Activated CD8-positive, alpha-beta T cell treated with anti-CD3 and anti-CD28 coated beads for 36 hours (primary cell): Measurements from ENCODE around the gene ZNF865. TPM values are rescaled to one million over a fixed set of nuclear protein-coding genes. Genes with fewer than 3 reads are reported as not detected.

ENCODE experiments used
- ATAC-seq: fragments of 200-7000 bp; cut with Tn5 transposase; one replicate; pipeline ENCODE4 v1.10.0; 2021; ENCODE audit warnings: mild to moderate bottlenecking, moderate library complexity
- CTCF ChIA-PET: fragments of 350-600 bp; sonication (Branson Sonifier 250); formaldehyde crosslinking; loops from one replicate; lab custom pipeline; 2021; ENCODE audit warnings: antibody characterized with exemption; lab: Charles Lee
- POLR2A ChIA-PET: fragments of 350-600 bp; sonication (Branson Sonifier 250); formaldehyde crosslinking; loops from one replicate; lab custom pipeline; 2021; ENCODE audit warnings: antibody characterized with exemption; lab: Charles Lee
- DNase-seq: peaks from one replicate; pipeline ENCODE4 v3.0.0-alpha.2; 2020
- H3K27ac Mint-ChIP-seq: one replicate; pipeline ENCODE4 v1.8.0; 2021; ENCODE audit warnings: mild to moderate bottlenecking, mixed read lengths
- H3K27me3 Mint-ChIP-seq: one replicate; pipeline ENCODE4 v1.8.0; 2021; ENCODE audit warnings: mixed read lengths
- H3K36me3 Mint-ChIP-seq: one replicate; pipeline ENCODE4 v1.8.0; 2021; ENCODE audit warnings: low read depth, mixed read lengths
- H3K4me1 Mint-ChIP-seq: one replicate; pipeline ENCODE4 v1.8.0; 2021; ENCODE audit warnings: low read depth, mixed read lengths
- H3K4me3 Mint-ChIP-seq: one replicate; pipeline ENCODE4 v1.8.0; 2021; ENCODE audit warnings: mild to moderate bottlenecking, moderate library complexity, mixed read lengths
- H3K9me3 Mint-ChIP-seq: one replicate; pipeline ENCODE4 v1.8.0; 2021; ENCODE audit warnings: mixed read lengths
- CTCF ChIP-seq: fragments of 200-600 bp; IDR thresholded peaks from one replicate; pipeline ENCODE4 v1.8.0; 2022; ENCODE audit warnings: antibody characterized with exemption, mild to moderate bottlenecking
- intact Hi-C: fragments of 100-400 bp; cut with micrococcal nuclease; formaldehyde crosslinking; loops from one replicate; pipeline ENCODE4 v1.10.0; 2022
- total RNA-seq, 2 experiments: library from RNA; stranded (reverse); gene quantifications; one replicate each; pipeline ENCODE4 v1.2.3, GENCODE V29; 2021

ZNF865 gene
- total RNA-seq, 2 experiments from 2014 or later, result 10.6 to 11.7 TPM

- no peak overlapping the region for H3K27ac Mint-ChIP-seq
- peaks cover 35% of the 10 kb centered on the region for H3K36me3 Mint-ChIP-seq
- H3K27me3 Mint-ChIP-seq, result no peaks in the 10 kb centered on the region
- intact Hi-C loops, result no loop called here
- POLR2A ChIA-PET, result no interaction called here
- H3K9me3 Mint-ChIP-seq, result peaks cover 2% of the 10 kb centered on the region
- H3K4me1 Mint-ChIP-seq, result peaks cover 6% of the 10 kb centered on the region
- CTCF ChIA-PET, result no interaction called here
- TF ChIP-seq CTCF, result no peak
- H3K4me3 Mint-ChIP-seq, result no peak overlapping the region
- DNase-seq (no peak), ATAC-seq (no peak)
Observed at GRCh38 chr19:55592391-55593090, 12.9 kb upstream of the ZNF865 start.

- POLR2A ChIA-PET, result no interaction called here
- no peak overlapping the region for H3K27ac Mint-ChIP-seq
- CTCF ChIA-PET, result no interaction called here
Observed at GRCh38 chr19:55593096-55593772, 12.2 kb upstream of the ZNF865 start.

GRCh38 chr19:55594996-55595545 is 10.4 kb upstream of the ZNF865 start:
- TF ChIP-seq CTCF, result no peak
- Mint-ChIP-seq H3K9me3 (peaks cover 2% of the 10 kb centered on the region), H3K4me3 (no peak overlapping the region), H3K36me3 (peaks cover 43% of the 10 kb centered on the region), H3K4me1 (peaks cover 10% of the 10 kb centered on the region), H3K27me3 (no peaks in the 10 kb centered on the region), H3K27ac (no peak overlapping the region)
- ATAC-seq (no peak), DNase-seq (no peak)
- ChIA-PET POLR2A (interaction anchor here (1.2 to 1.8 kb wide), 2 partner anchors 8 to 10 kb away, joined by 3 to 4 read pairs; no protein-coding TSS in a partner anchor), CTCF (no interaction called here)
- intact Hi-C loops, result no loop called here

More at GRCh38 chr19:55593096-55593772, 12.2 kb upstream of the ZNF865 start:
- Mint-ChIP-seq H3K9me3 (peaks cover 2% of the 10 kb centered on the region), H3K27me3 (no peaks in the 10 kb centered on the region), H3K4me1 (peaks cover 5% of the 10 kb centered on the region), H3K36me3 (peaks cover 38% of the 10 kb centered on the region), H3K4me3 (no peak overlapping the region)
- ATAC-seq (no peak), DNase-seq (no peak)
- TF ChIP-seq CTCF, result no peak
- intact Hi-C loops, result no loop called here

GRCh38 chr19:55596304-55596703 is 9.1 kb upstream of the ZNF865 start:
- Mint-ChIP-seq H3K27ac (no peak overlapping the region), H3K27me3 (no peaks in the 10 kb centered on the region), H3K4me1 (peaks cover 15% of the 10 kb centered on the region), H3K36me3 (peaks cover 43% of the 10 kb centered on the region), H3K4me3 (no peak overlapping the region), H3K9me3 (peaks cover 2% of the 10 kb centered on the region)
- ATAC-seq, result no peak
- intact Hi-C loops, result no loop called here
- no peak for DNase-seq
- CTCF ChIA-PET, result interaction anchor here (1.0 kb wide), 1 partner anchor 36 kb away, joined by 3 read pairs; no protein-coding TSS in a partner anchor
- no peak for TF ChIP-seq CTCF
- POLR2A ChIA-PET, result interaction anchor here (1.2 to 1.8 kb wide), 2 partner anchors 9 to 11 kb away, joined by 3 to 4 read pairs; no protein-coding TSS in a partner anchor
